ENCODE results near the gene GRAMD1A.

DNA sequence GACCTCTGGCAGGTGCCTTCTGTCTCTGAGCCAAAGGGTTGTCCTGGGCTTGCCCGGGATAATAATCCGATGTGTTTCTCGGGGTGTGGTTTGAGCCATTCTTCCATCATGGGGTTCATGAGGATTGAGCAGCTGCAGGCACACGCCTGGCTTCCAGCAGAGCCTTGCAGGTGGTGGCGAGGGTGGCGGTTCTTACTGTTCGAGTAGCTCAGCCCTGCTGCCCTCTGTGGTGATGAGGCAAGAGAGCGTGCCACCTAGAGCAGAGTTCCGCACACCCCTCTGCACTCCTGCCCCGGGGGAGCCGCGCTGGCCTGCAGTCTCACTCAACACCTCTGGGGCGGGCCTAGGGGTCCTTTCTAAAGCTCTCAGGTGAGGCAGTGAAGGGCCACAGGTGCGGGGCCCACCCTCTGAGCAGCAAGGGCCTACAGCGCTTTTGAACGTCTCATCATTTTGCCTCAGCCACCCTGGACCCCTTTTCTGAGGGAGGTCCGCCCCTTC lies 33.9 kb downstream of the GRAMD1A start:
- TF ChIP-seq CTCF (IDR thresholded peaks at IDR 0.05; ENCODE audit: insufficient read depth, low read depth, low read length) (no peak), EZH2 (IDR thresholded peaks at IDR 0.05; ENCODE audit: insufficient read depth, low read length) (no peak)

Measured in astrocyte (in vitro differentiated cells and primary cell).